ENCODE data around the gene ANO2. TPM values are rescaled to one million over a fixed set of nuclear protein-coding genes. Genes with fewer than 3 reads are reported as not detected.

Gene ANO2
- total RNA-seq, 2 experiments from 2014 or later, result not detected

DNA sequence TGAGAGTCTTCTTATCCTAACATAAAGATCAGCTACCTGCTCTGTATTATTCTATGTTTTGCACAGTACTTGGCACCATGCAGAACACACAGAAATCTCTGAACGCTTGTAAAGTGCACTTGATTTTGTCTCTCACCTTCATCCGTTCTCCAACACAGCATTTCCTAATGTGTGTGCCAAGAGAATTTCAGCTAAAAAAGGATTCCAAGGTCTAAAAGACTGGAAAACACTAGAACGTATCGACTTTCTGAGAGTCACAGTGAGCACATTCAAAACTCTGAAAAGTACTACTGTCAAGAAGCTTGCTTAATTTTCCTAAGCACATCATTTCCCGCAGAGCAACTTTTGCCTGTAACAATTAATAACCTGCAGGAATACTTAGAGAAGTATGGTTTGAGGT lies 211.1 kb downstream of the ANO2 start:
- no peaks in the 10 kb centered on the region for H3K4me1 Mint-ChIP-seq
- DNase-seq, result no peak
- no peak overlapping the region for H3K27ac Mint-ChIP-seq
- H3K9me3 Mint-ChIP-seq (ENCODE audit: low read depth), result no peaks in the 10 kb centered on the region
- no peaks in the 10 kb centered on the region for H3K36me3 Mint-ChIP-seq (ENCODE audit: low read depth)
- POLR2A ChIA-PET, result no interaction called here
- no peaks in the 10 kb centered on the region for H3K27me3 Mint-ChIP-seq
- CTCF ChIA-PET, result interaction anchor here (1.1 kb wide), 1 partner anchor 11 kb away, joined by 3 read pairs; no protein-coding TSS in a partner anchor
- H3K4me3 Mint-ChIP-seq, result no peak overlapping the region
- intact Hi-C loops (cut with DNase I, micrococcal nuclease), result no loop called here
- no peak for ATAC-seq

DNA sequence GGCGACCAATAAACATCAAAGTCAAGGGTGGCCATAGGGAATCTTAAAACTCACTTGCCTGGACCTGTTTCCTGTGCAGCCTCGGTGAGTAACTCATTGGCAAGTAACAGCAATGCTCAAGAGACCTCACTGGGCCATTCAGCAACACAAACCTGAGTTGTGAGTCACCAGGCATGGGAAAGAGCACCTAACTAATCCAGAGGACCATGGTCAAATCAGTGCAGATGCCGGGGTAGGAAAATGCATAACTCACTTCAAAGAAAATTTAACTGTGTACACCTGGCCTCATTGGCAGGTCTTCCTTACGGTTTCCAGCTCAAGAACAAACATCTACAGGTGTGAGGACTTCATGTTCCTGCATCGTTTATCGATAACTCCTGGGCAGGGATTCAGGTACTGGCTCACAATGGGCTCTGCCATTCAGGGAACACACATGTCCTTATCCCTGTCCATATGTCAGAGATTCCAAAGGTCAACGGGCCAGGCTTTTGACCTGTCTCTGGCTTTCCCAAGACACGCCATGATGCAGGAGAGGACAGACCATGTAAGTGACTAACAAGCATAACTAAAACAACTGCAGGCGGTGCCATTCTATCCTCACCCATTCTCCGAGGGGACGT lies 211.8 kb downstream of the ANO2 start:
- ATAC-seq, result no peak
- ChIA-PET POLR2A (no interaction called here), CTCF (interaction anchor here (1.1 kb wide), 1 partner anchor 11 kb away, joined by 3 read pairs; no protein-coding TSS in a partner anchor)
- no peaks in the 10 kb centered on the region for H3K4me1 Mint-ChIP-seq
- intact Hi-C loops (cut with DNase I, micrococcal nuclease), result no loop called here
- no peak overlapping the region for H3K4me3 Mint-ChIP-seq
- no peaks in the 10 kb centered on the region for H3K9me3 Mint-ChIP-seq (ENCODE audit: low read depth)
- no peak for DNase-seq
- H3K36me3 Mint-ChIP-seq (ENCODE audit: low read depth), result no peaks in the 10 kb centered on the region
- H3K27ac Mint-ChIP-seq, result no peak overlapping the region
- H3K27me3 Mint-ChIP-seq, result no peaks in the 10 kb centered on the region

DNA sequence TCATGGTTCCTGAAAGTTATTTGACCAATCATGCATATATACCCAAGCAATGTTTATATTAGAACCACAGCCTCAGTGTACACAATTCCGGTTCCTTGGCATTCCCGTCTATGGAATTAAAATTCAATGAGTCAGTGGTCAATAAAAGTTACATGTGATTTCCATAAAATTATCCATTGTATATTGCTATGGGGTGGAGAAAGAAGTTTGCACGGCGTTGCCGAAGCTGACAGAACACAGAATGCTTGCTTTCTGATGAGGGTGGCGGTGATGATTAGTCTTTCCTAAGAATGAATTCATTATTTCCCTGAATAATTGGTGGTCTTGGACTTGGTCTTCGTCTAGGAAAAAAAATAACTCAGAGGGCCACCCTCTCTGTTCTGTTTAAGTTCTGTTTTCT lies 214.1 kb downstream of the ANO2 start:
- intact Hi-C loops (cut with DNase I, micrococcal nuclease), result no loop called here
- no peak overlapping the region for H3K4me3 Mint-ChIP-seq
- ATAC-seq (no peak), DNase-seq (no peak)
- ChIA-PET POLR2A (no interaction called here), CTCF (no interaction called here)
- H3K36me3 Mint-ChIP-seq (ENCODE audit: low read depth), result no peaks in the 10 kb centered on the region
- no peaks in the 10 kb centered on the region for H3K4me1 Mint-ChIP-seq
- no peak overlapping the region for H3K27ac Mint-ChIP-seq
- H3K9me3 Mint-ChIP-seq (ENCODE audit: low read depth), result no peaks in the 10 kb centered on the region
- no peaks in the 10 kb centered on the region for H3K27me3 Mint-ChIP-seq

DNA sequence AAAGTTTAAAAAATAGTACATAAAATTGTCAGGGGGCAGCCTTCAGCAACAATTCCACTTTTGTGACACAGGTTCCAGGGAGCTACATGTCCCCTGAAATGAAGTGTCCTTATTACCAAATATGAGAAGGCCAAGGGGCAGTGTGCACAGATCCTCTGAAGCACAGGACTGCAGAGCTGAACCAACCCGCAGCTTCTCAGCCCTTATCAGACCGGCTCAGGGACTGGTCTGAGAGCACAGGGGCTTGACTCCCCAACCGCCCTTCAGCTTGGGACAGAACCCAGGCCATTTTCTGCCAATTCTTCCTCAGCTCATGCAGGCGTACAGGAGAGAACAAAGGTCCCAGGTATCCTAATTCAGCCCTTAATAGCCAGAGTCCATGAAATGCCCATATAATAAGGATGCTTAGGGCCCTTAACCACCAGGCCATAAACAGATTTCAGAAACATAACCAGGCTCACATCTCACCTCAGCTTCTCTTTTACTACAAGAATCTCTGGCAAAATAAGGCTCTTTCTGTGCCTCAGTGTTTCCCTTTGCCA lies 221.3 kb downstream of the ANO2 start:
- no peak overlapping the region for H3K27ac Mint-ChIP-seq
- ATAC-seq (no peak), DNase-seq (no peak)
- H3K4me1 Mint-ChIP-seq, result peaks cover 5% of the 10 kb centered on the region
- H3K9me3 Mint-ChIP-seq (ENCODE audit: low read depth), result no peaks in the 10 kb centered on the region
- intact Hi-C loops (cut with DNase I, micrococcal nuclease), result no loop called here
- H3K27me3 Mint-ChIP-seq, result peaks cover 11% of the 10 kb centered on the region
- CTCF ChIA-PET, result interaction anchor here (1.6 kb wide), 1 partner anchor 18 kb away, joined by 3 read pairs; no protein-coding TSS in a partner anchor
- no peak overlapping the region for H3K4me3 Mint-ChIP-seq
- POLR2A ChIA-PET, result no interaction called here
- H3K36me3 Mint-ChIP-seq (ENCODE audit: low read depth), result no peaks in the 10 kb centered on the region

DNA sequence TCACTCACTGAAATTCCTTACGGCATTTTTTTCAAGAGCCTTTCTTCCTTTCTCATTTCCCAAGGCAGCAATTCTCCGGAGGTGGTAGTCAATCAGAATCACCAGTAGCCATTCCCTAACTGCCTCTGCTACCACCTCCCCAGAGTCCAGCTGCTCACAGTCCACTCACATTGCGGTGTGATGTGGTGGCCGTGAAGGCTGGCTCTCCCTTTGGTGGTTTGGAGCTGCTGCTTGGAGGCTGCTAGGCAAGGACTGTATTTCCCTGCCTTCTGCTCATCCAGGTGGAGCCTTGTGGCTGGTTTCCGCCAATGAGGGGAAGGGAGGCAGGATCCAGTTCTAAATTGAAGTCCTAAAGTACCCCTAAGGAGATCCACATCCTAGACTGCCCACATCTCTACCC lies 222.0 kb downstream of the ANO2 start:
- peaks cover 13% of the 10 kb centered on the region for H3K27me3 Mint-ChIP-seq
- ChIA-PET POLR2A (no interaction called here), CTCF (no interaction called here)
- peaks cover 7% of the 10 kb centered on the region for H3K4me1 Mint-ChIP-seq
- H3K36me3 Mint-ChIP-seq (ENCODE audit: low read depth), result no peaks in the 10 kb centered on the region
- intact Hi-C loops (cut with DNase I, micrococcal nuclease), result no loop called here
- DNase-seq, result no peak
- no peak overlapping the region for H3K27ac Mint-ChIP-seq
- H3K9me3 Mint-ChIP-seq (ENCODE audit: low read depth), result no peaks in the 10 kb centered on the region
- no peak for ATAC-seq
- H3K4me3 Mint-ChIP-seq, result no peak overlapping the region

DNA sequence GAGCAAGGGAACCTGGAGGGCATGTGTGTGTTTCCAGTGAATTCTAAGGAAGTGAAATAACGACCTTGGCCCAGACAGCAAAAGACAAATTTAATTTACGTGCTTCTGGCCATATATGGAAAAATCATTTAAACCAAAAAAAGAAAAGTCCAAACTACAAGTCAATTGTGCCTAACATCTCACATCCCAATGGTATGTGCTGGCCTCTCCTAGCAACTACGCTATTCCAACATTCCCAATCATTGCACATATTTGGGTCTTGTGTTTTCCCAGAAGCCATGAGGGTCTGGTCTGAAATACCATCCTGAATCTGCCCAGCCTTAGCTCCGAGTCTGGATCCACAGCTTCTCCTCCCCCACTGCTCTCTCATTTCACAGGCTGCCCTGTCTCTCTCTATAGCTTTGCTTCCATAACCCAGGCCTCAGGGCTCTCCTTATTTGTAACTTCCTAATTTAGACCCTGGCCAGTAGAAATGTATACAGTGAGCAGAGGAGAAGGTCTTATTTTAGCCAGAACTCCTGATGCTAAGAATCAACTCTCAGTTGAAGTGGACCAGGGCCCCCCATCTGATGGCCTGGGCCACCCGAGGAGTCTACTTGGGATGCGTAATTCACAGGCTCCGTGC lies 224.6 kb downstream of the ANO2 start:
- intact Hi-C loops (cut with DNase I, micrococcal nuclease), result no loop called here
- Mint-ChIP-seq H3K4me1 (peaks cover 7% of the 10 kb centered on the region), H3K27me3 (peaks cover 13% of the 10 kb centered on the region), H3K9me3 (ENCODE audit: low read depth) (no peaks in the 10 kb centered on the region), H3K36me3 (ENCODE audit: low read depth) (no peaks in the 10 kb centered on the region), H3K4me3 (no peak overlapping the region), H3K27ac (no peak overlapping the region)
- no peak for DNase-seq
- ChIA-PET CTCF (no interaction called here), POLR2A (no interaction called here)
- no peak for ATAC-seq

DNA sequence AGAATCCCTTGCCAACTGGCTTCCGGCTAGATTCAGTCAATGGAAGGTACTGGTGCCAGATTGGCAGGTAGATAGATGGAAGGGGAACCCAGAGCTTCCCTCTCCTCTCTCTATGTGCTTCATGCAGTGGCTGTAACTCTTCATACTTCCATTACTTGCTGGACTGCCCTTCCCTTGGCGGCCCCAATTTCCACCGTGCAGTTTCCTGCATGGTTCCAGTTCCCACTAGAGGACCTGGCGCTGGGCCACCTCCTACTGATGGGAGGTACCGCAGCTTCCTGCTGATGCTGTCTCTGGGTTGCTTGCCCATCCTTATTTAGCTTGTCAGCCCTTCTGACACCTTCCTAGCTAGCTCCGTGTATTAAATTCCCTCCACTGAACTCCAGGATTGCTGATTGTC lies 226.4 kb downstream of the ANO2 start:
- no peak for ATAC-seq
- no peaks in the 10 kb centered on the region for H3K36me3 Mint-ChIP-seq (ENCODE audit: low read depth)
- no peak overlapping the region for H3K27ac Mint-ChIP-seq
- CTCF ChIA-PET, result no interaction called here
- no peaks in the 10 kb centered on the region for H3K9me3 Mint-ChIP-seq (ENCODE audit: low read depth)
- no peak overlapping the region for H3K4me3 Mint-ChIP-seq
- no peak for DNase-seq
- peaks cover 7% of the 10 kb centered on the region for H3K4me1 Mint-ChIP-seq
- H3K27me3 Mint-ChIP-seq, result peaks cover 16% of the 10 kb centered on the region
- POLR2A ChIA-PET, result no interaction called here
- intact Hi-C loops (cut with DNase I, micrococcal nuclease), result no loop called here

DNA sequence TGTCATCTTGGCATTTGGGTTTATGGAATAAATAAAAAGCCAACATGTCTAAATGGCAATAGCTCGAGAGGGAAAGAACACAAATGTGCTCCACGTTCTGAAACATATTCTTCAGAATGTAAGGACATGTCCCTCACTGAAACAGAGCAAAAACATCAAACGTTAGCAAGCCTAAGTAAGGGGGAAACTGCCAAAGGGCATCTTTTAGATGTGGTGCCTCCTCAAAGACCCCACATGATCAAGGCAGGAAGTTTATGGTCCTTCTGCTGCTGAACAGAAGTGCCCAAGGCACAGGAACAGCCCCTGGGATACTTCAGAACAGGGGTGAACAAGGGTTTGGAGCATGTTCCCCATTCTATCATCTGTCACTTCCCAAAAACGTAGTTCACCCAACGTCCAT lies 227.0 kb downstream of the ANO2 start:
- Mint-ChIP-seq H3K4me3 (no peak overlapping the region), H3K36me3 (ENCODE audit: low read depth) (no peaks in the 10 kb centered on the region), H3K4me1 (peaks cover 7% of the 10 kb centered on the region), H3K27ac (no peak overlapping the region), H3K9me3 (ENCODE audit: low read depth) (no peaks in the 10 kb centered on the region), H3K27me3 (peaks cover 16% of the 10 kb centered on the region)
- ChIA-PET CTCF (no interaction called here), POLR2A (no interaction called here)
- DNase-seq (no peak), ATAC-seq (no peak)
- intact Hi-C loops (cut with DNase I, micrococcal nuclease), result no loop called here

DNA sequence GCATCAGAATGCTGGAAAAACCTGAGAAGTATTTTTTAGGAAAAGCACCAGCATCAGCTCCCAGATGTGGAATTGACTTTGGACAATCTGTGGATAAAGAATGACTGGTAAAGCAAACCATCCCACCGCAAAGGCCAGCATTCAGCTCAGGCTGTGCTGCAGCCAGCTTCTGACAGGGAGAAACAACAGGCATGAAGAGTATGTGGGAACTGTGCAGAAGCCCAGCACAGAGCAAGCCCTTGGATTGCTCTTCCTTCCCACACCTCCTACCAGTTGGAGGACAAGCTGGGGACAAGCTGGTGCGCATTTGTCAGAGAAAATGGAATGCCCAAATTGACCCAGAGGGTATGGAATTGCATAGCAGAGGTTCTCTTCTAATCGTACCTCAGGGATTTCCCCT lies 228.1 kb downstream of the ANO2 start:
- H3K9me3 Mint-ChIP-seq (ENCODE audit: low read depth), result no peaks in the 10 kb centered on the region
- ATAC-seq (no peak), DNase-seq (no peak)
- H3K27me3 Mint-ChIP-seq, result peaks cover 12% of the 10 kb centered on the region
- H3K4me3 Mint-ChIP-seq, result no peak overlapping the region
- no peak overlapping the region for H3K27ac Mint-ChIP-seq
- intact Hi-C loops (cut with DNase I, micrococcal nuclease), result no loop called here
- ChIA-PET POLR2A (no interaction called here), CTCF (no interaction called here)
- H3K36me3 Mint-ChIP-seq (ENCODE audit: low read depth), result no peaks in the 10 kb centered on the region
- peaks cover 6% of the 10 kb centered on the region for H3K4me1 Mint-ChIP-seq

DNA sequence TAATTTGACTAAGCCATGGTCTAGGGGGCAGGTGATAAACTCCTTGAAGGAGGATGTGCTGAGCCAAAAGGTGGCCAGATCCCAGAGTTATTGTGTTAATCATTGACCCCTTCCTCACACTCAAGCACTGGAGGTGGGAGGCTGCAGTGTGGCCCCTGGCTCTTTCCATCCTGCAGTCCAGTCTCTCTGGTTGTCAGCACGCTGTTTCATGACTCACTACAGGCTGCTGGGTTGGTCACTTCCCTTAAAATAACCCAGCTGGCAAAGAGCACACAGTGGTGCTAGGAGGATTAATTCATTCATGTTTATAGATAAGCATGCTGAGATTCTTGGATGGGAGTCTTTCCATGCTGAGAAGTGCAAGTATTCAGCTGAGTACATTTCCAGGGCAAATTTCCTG lies 228.9 kb downstream of the ANO2 start:
- Mint-ChIP-seq H3K4me1 (peaks cover 5% of the 10 kb centered on the region), H3K4me3 (no peak overlapping the region), H3K27ac (no peak overlapping the region), H3K36me3 (ENCODE audit: low read depth) (no peaks in the 10 kb centered on the region), H3K27me3 (peaks cover 12% of the 10 kb centered on the region), H3K9me3 (ENCODE audit: low read depth) (no peaks in the 10 kb centered on the region)
- ATAC-seq (no peak), DNase-seq (no peak)
- ChIA-PET POLR2A (no interaction called here), CTCF (interaction anchor here (0.8 kb wide), 1 partner anchor 29 kb away, joined by 3 read pairs; no protein-coding TSS in a partner anchor)
- intact Hi-C loops (cut with DNase I, micrococcal nuclease), result no loop called here

DNA sequence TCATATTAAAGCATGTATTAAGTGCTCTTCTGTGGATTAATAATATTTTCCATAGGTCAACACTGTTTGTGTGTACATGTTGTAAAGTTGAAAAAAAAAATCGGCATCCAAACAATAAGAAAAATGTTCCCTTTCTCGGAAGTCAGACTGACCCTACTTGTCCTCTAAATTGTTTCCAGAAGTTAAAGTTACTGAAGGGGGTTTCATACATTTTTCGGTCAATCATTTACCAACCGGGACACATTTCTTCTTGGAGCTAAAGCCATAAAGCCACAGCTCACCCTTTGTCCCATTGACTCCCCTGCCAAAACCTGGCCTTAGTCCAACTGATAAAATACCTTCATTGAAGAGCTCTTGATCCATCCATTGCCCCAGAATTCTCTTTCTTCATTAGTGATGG lies 230.0 kb downstream of the ANO2 start:
- no peaks in the 10 kb centered on the region for H3K36me3 Mint-ChIP-seq (ENCODE audit: low read depth)
- peaks cover 5% of the 10 kb centered on the region for H3K4me1 Mint-ChIP-seq
- no peak for ATAC-seq
- H3K4me3 Mint-ChIP-seq, result no peak overlapping the region
- no peak for DNase-seq
- peaks cover 7% of the 10 kb centered on the region for H3K27me3 Mint-ChIP-seq
- no peaks in the 10 kb centered on the region for H3K9me3 Mint-ChIP-seq (ENCODE audit: low read depth)
- POLR2A ChIA-PET, result no interaction called here
- intact Hi-C loops (cut with DNase I, micrococcal nuclease), result no loop called here
- no peak overlapping the region for H3K27ac Mint-ChIP-seq
- CTCF ChIA-PET, result interaction anchor here (0.7 kb wide), 1 partner anchor 1404 kb away, joined by 4 read pairs; no protein-coding TSS in a partner anchor

DNA sequence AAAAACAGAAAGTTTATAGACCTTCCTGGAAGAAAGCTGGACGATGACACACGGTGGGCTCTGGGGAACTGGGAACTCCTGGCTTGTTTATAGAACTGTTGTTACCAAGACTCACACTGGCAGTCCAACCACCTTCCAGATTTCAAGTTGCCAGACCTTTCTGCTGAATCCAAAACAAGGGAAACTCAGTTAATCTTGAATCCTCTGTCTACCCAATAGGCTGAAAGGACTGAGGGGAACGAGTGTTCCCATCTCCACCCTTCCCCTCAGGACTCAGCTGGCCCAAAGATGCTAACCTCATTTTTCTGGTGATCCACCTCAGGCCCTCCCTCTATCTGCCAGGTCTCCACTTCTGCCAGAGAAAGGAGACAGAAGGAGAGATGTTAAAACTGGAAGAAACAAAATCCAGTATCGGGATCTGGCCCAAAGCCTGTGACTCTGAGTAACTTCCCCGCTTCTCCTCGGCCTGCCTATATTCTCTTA lies 231.4 kb downstream of the ANO2 start:
- Mint-ChIP-seq H3K27me3 (peaks cover 4% of the 10 kb centered on the region), H3K4me1 (peaks cover under 1% of the 10 kb centered on the region), H3K4me3 (no peak overlapping the region), H3K27ac (no peak overlapping the region), H3K9me3 (ENCODE audit: low read depth) (no peaks in the 10 kb centered on the region), H3K36me3 (ENCODE audit: low read depth) (no peaks in the 10 kb centered on the region)
- ATAC-seq, result no peak
- CTCF ChIA-PET, result no interaction called here
- DNase-seq, result no peak
- intact Hi-C loops (cut with DNase I, micrococcal nuclease), result no loop called here
- POLR2A ChIA-PET, result no interaction called here

Measured in activated CD4-positive, alpha-beta T cell treated with anti-CD3 and anti-CD28 coated beads for 36 hours (primary cell).